ENCODE data around the gene ETFRF1. TPM values are rescaled to one million over a fixed set of nuclear protein-coding genes. Genes with fewer than 3 reads are reported as not detected.

Gene ETFRF1
- 10 to 100 TPM; 32.9 to 39.8 TPM for total RNA-seq
- 19.4 TPM for polyA plus RNA-seq (2013, experiment 1 of 2)
- 24.4 TPM for polyA plus RNA-seq (2013, experiment 2 of 2)
- total RNA-seq: 6.5 to 47.4 (median 20.6) reads per million in 172 experiments

- H3K27ac ChIP-seq (ENCODE audit: low read depth in 1 of 2, low read length in 2 of 2): peak within 1 kb of the TSS; percentile 92 to 96
- CTCF ChIA-PET: interaction anchor here (0.9 to 1.7 kb wide), 3 partner anchors 9 to 46 kb away, joined by 3 to 8 read pairs (median 4); no protein-coding TSS in a partner anchor
- DNase-seq: peak; percentile 89 to 98 (median 95)
- H3K4me3 ChIP-seq (ENCODE audit: low read length): peak within 1 kb of the TSS; percentile 90
- Mint-ChIP-seq H3K36me3 (ENCODE audit: low read depth) (peaks cover 17% of the 10 kb centered on the region), H3K27me3 (no peaks in the 10 kb centered on the region), H3K4me3 (peak within 1 kb of the TSS; percentile 98), H3K27ac (peak within 1 kb of the TSS; percentile 98), H3K4me1 (ENCODE audit: low read depth) (peaks cover 51% of the 10 kb centered on the region), H3K9me3 (no peaks in the 10 kb centered on the region)
- H3K27me3 ChIP-seq (ENCODE audit: control insufficient read depth in 1 of 2, insufficient read depth in 2 of 2, low read length in 2 of 2): no peaks in the 10 kb centered on the region
- H3K9me3 ChIP-seq (ENCODE audit: control insufficient read depth in 1 of 2, insufficient read depth in 1 of 2, low read length in 2 of 2): no peaks in the 10 kb centered on the region
- POLR2A ChIA-PET: interaction anchor here (0.7 to 1.9 kb wide), 12 partner anchors 9 to 1637 kb away, joined by 3 to 14 read pairs (median 6); partner anchors contain the start of gene KRAS
- no peaks in the 10 kb centered on the region for H3K36me3 ChIP-seq (ENCODE audit: insufficient read depth, low read length)
- intact Hi-C loops (cut with DNase I, micrococcal nuclease): loop anchor here (1.0 to 5.0 kb wide), 3 partner anchors 42 to 192 kb away; no protein-coding TSS in a partner anchor
- no peak for TF ChIP-seq CTCF (IDR thresholded peaks at IDR 0.05)
- H3K4me1 ChIP-seq (ENCODE audit: insufficient read depth, low read length): peaks cover 14% of the 10 kb centered on the region
- ATAC-seq (ENCODE audit: poor library complexity): peak; percentile 94
These were observed at the start of gene ETFRF1, which contains the start of gene DNAI7 for GRCh38 chr12:25195056-25195971. Gene ETFRF1, plus strand, starts transcription at chr12:25195237. Its CDS starts 8,720 bp downstream, at chr12:25203957. Gene DNAI7, minus strand, starts transcription at chr12:25195160. Its CDS starts 82 bp downstream, at chr12:25195078.

GRCh38 chr12:25146686-25147085 is 48.4 kb upstream of the ETFRF1 start:
- H3K36me3 ChIP-seq (ENCODE audit: insufficient read depth, low read length): no peaks in the 10 kb centered on the region

More at GRCh38 chr12:25146686-25147085, 48.4 kb upstream of the ETFRF1 start:
- Histone ChIP-seq H3K4me3 (ENCODE audit: low read length) (no peak overlapping the region), H3K27me3 (ENCODE audit: control insufficient read depth in 1 of 2, insufficient read depth in 2 of 2, low read length in 2 of 2) (no peaks in the 10 kb centered on the region), H3K27ac (ENCODE audit: low read depth in 1 of 2, low read length in 2 of 2) (no peak overlapping the region), H3K9me3 (ENCODE audit: control insufficient read depth in 1 of 2, insufficient read depth in 1 of 2, low read length in 2 of 2) (no peaks in the 10 kb centered on the region), H3K4me1 (ENCODE audit: insufficient read depth, low read length) (no peaks in the 10 kb centered on the region)
- Mint-ChIP-seq H3K9me3 (no peaks in the 10 kb centered on the region), H3K4me3 (no peak overlapping the region), H3K27ac (no peak overlapping the region), H3K4me1 (ENCODE audit: low read depth) (no peaks in the 10 kb centered on the region), H3K36me3 (ENCODE audit: low read depth) (no peaks in the 10 kb centered on the region), H3K27me3 (no peaks in the 10 kb centered on the region)
- CTCF ChIA-PET: no interaction called here
- TF ChIP-seq CTCF (IDR thresholded peaks at IDR 0.05): no peak
- POLR2A ChIA-PET: no interaction called here
- DNase-seq: no peak
- no peak for ATAC-seq (ENCODE audit: poor library complexity)
- intact Hi-C loops (cut with DNase I, micrococcal nuclease): no loop called here

Measured in CD4-positive, alpha-beta T cell (primary cell).